ENCODE measurements around the gene PIGQ. TPM values are rescaled to one million over a fixed set of nuclear protein-coding genes. Genes with fewer than 3 reads are reported as not detected.

PIGQ gene
- total and polyA plus RNA-seq, 2 of the 8 experiments (the other 6 are each of a cell fraction or from before 2014, with no cell fraction given) = 36.0 to 49.2 TPM

- TF ChIP-seq POLR2A (IDR thresholded peaks at IDR 0.05; ENCODE audit: control extremely low read depth in 1 of 2, low read depth in 2 of 2, low read length in 2 of 2) = no peak
- no peak for TF ChIP-seq CHD7 (IDR thresholded peaks at IDR 0.05; ENCODE audit: insufficient replicate concordance, low read length)
- no peak for TF ChIP-seq CHD2 (IDR thresholded peaks at IDR 0.05; ENCODE audit: low read length)
- TF ChIP-seq USF2 (IDR thresholded peaks at IDR 0.05; ENCODE audit: low read length) = no peak
- peak; percentile 62; the same call in 1 of the 2 replicates for TF ChIP-seq EGR1 (IDR thresholded peaks at IDR 0.05; ENCODE audit: borderline replicate concordance, low read depth, low read length)
- TF ChIP-seq CBX8 (IDR thresholded peaks at IDR 0.05; ENCODE audit: borderline replicate concordance, low read depth, low read length) = no peak
- no peak for TF ChIP-seq SP4 (IDR thresholded peaks at IDR 0.05; ENCODE audit: low read length)
Observed at GRCh38 chr16:546909-547770, 22.6 kb upstream of the PIGQ start (continued).

Data from H1 (cell line).